Keratinocyte (primary cell): ENCODE measurements around the gene PNMA8B. TPM values are rescaled to one million over a fixed set of nuclear protein-coding genes. Genes with fewer than 3 reads are reported as not detected.

Experiments used
- DNase-seq: peaks from one replicate; pipeline ENCODE4 v3.0.0-alpha.2; 2011; ENCODE audit warnings: low read depth, missing footprints, low spot score
- FAIRE-seq: peaks from 2 replicates; lab custom pipeline; 2011; peaks lifted over from hg19 to GRCh38; lab: Jason Lieb, UNC
- H2AFZ ChIP-seq: 2 replicates; pipeline ENCODE4 v1.6.0; 2012; ENCODE audit warnings: low read length, control low read depth, inconsistent platforms; ENCODE audit not compliant: control insufficient read depth
- H3K27ac ChIP-seq: 2 replicates; pipeline ENCODE4 v1.5.1; 2011; ENCODE audit warnings: low read length; ENCODE audit not compliant: control insufficient read depth, insufficient read depth
- H3K27me3 ChIP-seq: 3 replicates; pipeline ENCODE4 v1.6.0; 2011; ENCODE audit warnings: low read length; ENCODE audit not compliant: control insufficient read depth, insufficient read depth; ENCODE audit errors: extremely low read depth
- H3K36me3 ChIP-seq, 2 experiments: 2 replicates in 1 of 2; 3 replicates in 1 of 2; pipeline ENCODE4 v1.5.1; 2011; ENCODE audit warnings: low read length in 2 of 2, mild to moderate bottlenecking in 1 of 2; ENCODE audit not compliant: control insufficient read depth in 2 of 2, insufficient read depth in 2 of 2; ENCODE audit errors: extremely low read depth in 1 of 2
- H3K4me1 ChIP-seq: 3 replicates; pipeline ENCODE4 v1.5.1; 2011; ENCODE audit warnings: low read length; ENCODE audit not compliant: control insufficient read depth, insufficient read depth; ENCODE audit errors: extremely low read depth
- H3K4me2 ChIP-seq: 3 replicates; pipeline ENCODE4 v1.6.0; 2011; ENCODE audit warnings: low read depth, low read length; ENCODE audit not compliant: control insufficient read depth, insufficient read depth; ENCODE audit errors: extremely low read depth
- H3K4me3 ChIP-seq, 3 experiments: fragments of 200-600 bp in 1 of 3; sonication (generic) in 1 of 3; 2 replicates in 2 of 3; 3 replicates in 1 of 3; pipeline ENCODE4 v1.5.1; 2011 to 2016; ENCODE audit warnings: low read length in 3 of 3, mild to moderate bottlenecking in 3 of 3, control low read depth in 2 of 3, inconsistent platforms in 1 of 3, low read depth in 1 of 3, mixed read lengths in 1 of 3, mixed run types in 1 of 3, moderate library complexity in 1 of 3; ENCODE audit not compliant: control insufficient read depth in 2 of 3, insufficient read depth in 2 of 3; ENCODE audit errors: extremely low read depth in 1 of 3
- H3K79me2 ChIP-seq: 2 replicates; pipeline ENCODE4 v1.6.0; 2012; ENCODE audit warnings: low read length; ENCODE audit not compliant: control insufficient read depth, insufficient read depth
- H3K9ac ChIP-seq: 3 replicates; pipeline ENCODE4 v1.6.0; 2011; ENCODE audit warnings: low read length; ENCODE audit not compliant: control insufficient read depth, insufficient read depth; ENCODE audit errors: extremely low read depth
- H3K9me1 ChIP-seq: 3 replicates; pipeline ENCODE4 v1.6.0; 2011; ENCODE audit warnings: low read length; ENCODE audit not compliant: control insufficient read depth, insufficient read depth; ENCODE audit errors: extremely low read depth
- H3K9me3 ChIP-seq: 2 replicates; pipeline ENCODE4 v1.5.1; 2012; ENCODE audit warnings: low read depth, low read length; ENCODE audit not compliant: control insufficient read depth
- H4K20me1 ChIP-seq: 3 replicates; pipeline ENCODE4 v1.6.0; 2011; ENCODE audit warnings: low read length; ENCODE audit not compliant: control insufficient read depth, insufficient read depth; ENCODE audit errors: extremely low read depth
- EZH2 ChIP-seq: IDR thresholded peaks from one replicate; pipeline ENCODE4 v1.6.1; 2012; ENCODE audit warnings: inconsistent platforms, mild to moderate bottlenecking, low read length, moderate library complexity
- dilution Hi-C: fragments of 300-500 bp; cut with MboI; formaldehyde crosslinking; loops from one replicate; pipeline ENCODE4 v1.7.0; 2020; ENCODE audit warnings: low sequenced_read_pairs; ENCODE audit not compliant: extremely low pct_ligation_motif_present
- polyA plus RNA-seq, 5 experiments: library from polyadenylated mRNA; depleted of rRNA in 3 of 5; stranded (reverse) in 3 of 5; stranded (forward) in 1 of 5; unstranded in 1 of 5; fragments of >200 nt; gene quantifications; 1 replicate in 1 of 5; 2 replicates in 3 of 5; 3 replicates in 1 of 5; pipeline versions ENCODE4 v1.2.1 to v1.2.3, GENCODE V29; 2011 to 2012; ENCODE audit warnings: missing spikeins in 2 of 5, low read depth in 1 of 5, low replicate concordance in 1 of 5
- TF ChIP-seq, protein P1 (sequence below), 3 experiments: IDR thresholded peaks in 1 of 3; conservative IDR thresholded peaks in 1 of 3; optimal IDR thresholded peaks in 1 of 3; 2 replicates in 2 of 3; 3 replicates in 1 of 3; pipeline versions ENCODE3 to v1.5.1; 2011; ENCODE audit warnings: low read length in 3 of 3, mild to moderate bottlenecking in 3 of 3, moderate library complexity in 2 of 3, control low read depth in 1 of 3, inconsistent platforms in 1 of 3; ENCODE audit not compliant: insufficient read depth in 2 of 3; ENCODE audit errors: extremely low read depth in 1 of 3

The PNMA8B gene
- polyA plus RNA-seq, 1 donor (not counting 4 experiments of a cell fraction or from before 2014, with no cell fraction given): not detected

DNA sequence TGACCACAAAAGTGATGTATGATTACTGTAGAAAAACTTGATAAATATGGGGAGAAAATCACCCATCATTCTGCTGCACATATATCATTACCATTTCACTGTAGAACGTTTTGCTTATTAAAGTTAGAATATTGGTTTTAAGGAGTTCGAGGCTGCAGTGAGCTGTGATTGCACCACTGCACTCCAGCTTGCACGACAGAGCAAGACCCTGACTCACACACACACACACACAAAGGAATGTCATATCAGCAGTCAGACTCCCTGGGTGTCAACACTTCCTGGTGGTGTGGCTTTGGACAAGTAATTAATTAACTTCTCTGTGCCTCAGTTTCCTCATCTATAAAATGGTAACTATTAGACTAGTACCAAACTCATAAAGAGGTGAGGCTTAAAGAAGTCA, 13.0 kb downstream of the PNMA8B start:
- Histone ChIP-seq H3K27ac (no peak overlapping the region), H3K4me1 (peaks cover 6% of the 10 kb centered on the region), H3K9me3 (no peaks in the 10 kb centered on the region), H4K20me1 (no peaks in the 10 kb centered on the region), H3K79me2 (no peaks in the 10 kb centered on the region), H3K27me3 (no peaks in the 10 kb centered on the region), H3K9me1 (no peaks in the 10 kb centered on the region), H3K4me2 (no peak overlapping the region), H3K4me3 (no peak overlapping the region), H3K9ac (no peak overlapping the region), H3K36me3 (no peaks in the 10 kb centered on the region), H2AFZ (no peak overlapping the region)
- DNase-seq: no peak
- peak; percentile 65 for FAIRE-seq
- dilution Hi-C loops: no loop called here
- TF ChIP-seq, protein P1, sequence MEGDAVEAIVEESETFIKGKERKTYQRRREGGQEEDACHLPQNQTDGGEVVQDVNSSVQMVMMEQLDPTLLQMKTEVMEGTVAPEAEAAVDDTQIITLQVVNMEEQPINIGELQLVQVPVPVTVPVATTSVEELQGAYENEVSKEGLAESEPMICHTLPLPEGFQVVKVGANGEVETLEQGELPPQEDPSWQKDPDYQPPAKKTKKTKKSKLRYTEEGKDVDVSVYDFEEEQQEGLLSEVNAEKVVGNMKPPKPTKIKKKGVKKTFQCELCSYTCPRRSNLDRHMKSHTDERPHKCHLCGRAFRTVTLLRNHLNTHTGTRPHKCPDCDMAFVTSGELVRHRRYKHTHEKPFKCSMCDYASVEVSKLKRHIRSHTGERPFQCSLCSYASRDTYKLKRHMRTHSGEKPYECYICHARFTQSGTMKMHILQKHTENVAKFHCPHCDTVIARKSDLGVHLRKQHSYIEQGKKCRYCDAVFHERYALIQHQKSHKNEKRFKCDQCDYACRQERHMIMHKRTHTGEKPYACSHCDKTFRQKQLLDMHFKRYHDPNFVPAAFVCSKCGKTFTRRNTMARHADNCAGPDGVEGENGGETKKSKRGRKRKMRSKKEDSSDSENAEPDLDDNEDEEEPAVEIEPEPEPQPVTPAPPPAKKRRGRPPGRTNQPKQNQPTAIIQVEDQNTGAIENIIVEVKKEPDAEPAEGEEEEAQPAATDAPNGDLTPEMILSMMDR (optimal IDR thresholded peaks at IDR 0.05 in 1 of 3, IDR thresholded peaks at IDR 0.05 in 1 of 3, conservative IDR thresholded peaks at IDR 0.05 in 1 of 3; ENCODE audit: extremely low read depth in 1 of 3, insufficient read depth in 2 of 3, low read length in 3 of 3): no peak
- no peak for TF ChIP-seq EZH2

DNA sequence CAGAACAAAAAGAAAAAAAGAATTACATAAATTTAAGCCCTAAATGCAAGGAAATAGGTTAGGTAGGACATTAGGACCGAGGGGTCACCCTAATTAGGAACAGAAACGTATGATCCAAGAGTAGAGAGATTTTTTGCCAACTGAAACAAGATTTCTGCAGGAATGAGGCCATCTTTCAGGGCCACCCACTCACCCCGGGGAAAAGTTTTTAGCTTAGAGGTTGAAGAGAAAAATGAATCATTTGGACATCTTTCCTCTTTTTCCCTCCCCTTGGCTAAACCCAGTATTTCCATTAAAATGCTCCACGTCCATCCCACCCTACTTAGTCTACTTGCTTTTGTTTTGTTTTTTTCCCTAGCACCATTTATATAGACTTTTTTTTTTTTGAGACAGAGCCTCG, 13.7 kb downstream of the PNMA8B start:
- no peak for TF ChIP-seq EZH2
- TF ChIP-seq, protein P1 (optimal IDR thresholded peaks at IDR 0.05 in 1 of 3, IDR thresholded peaks at IDR 0.05 in 1 of 3, conservative IDR thresholded peaks at IDR 0.05 in 1 of 3; ENCODE audit: extremely low read depth in 1 of 3, insufficient read depth in 2 of 3, low read length in 3 of 3): no peak
- Histone ChIP-seq H3K27ac (no peak overlapping the region), H3K27me3 (no peaks in the 10 kb centered on the region), H3K36me3 (no peaks in the 10 kb centered on the region), H2AFZ (no peak overlapping the region), H3K4me1 (peaks cover 4% of the 10 kb centered on the region), H3K9ac (no peak overlapping the region), H3K4me3 (no peak overlapping the region), H3K9me1 (no peaks in the 10 kb centered on the region), H3K79me2 (no peaks in the 10 kb centered on the region), H3K9me3 (no peaks in the 10 kb centered on the region), H4K20me1 (no peaks in the 10 kb centered on the region), H3K4me2 (no peak overlapping the region)
- dilution Hi-C loops: no loop called here
- DNase-seq: no peak
- no peak for FAIRE-seq
